Central memory CD8-positive, alpha-beta T cell (primary cell): ENCODE data around the gene EIPR1.

Experiments
- ATAC-seq: fragments of 150-1000 bp; cut with Tn5 transposase; replicated peaks from 2 replicates; pipeline ENCODE4 v1.10.0; 2022; ENCODE audit warnings: mild to moderate bottlenecking, moderate FRiP score, moderate number of reproducible peaks; ENCODE audit not compliant: poor library complexity, severe bottlenecking; ENCODE audit errors: extremely low read depth
- DNase-seq, 2 donors: peaks; one replicate each; pipeline ENCODE4 v3.0.0; 2021; ENCODE audit warnings: low spot score in 2 of 2
- H3K27ac Mint-ChIP-seq: one replicate; pipeline ENCODE4 v1.8.0; 2022; ENCODE audit warnings: low read depth, mild to moderate bottlenecking, moderate library complexity, mixed read lengths
- H3K27me3 Mint-ChIP-seq: one replicate; pipeline ENCODE4 v1.8.0; 2022; ENCODE audit warnings: mixed read lengths
- H3K36me3 Mint-ChIP-seq: one replicate; pipeline ENCODE4 v1.8.0; 2022; ENCODE audit warnings: mild to moderate bottlenecking, moderate library complexity, mixed read lengths; ENCODE audit not compliant: insufficient read depth
- H3K4me1 Mint-ChIP-seq: one replicate; pipeline ENCODE4 v1.8.0; 2022; ENCODE audit warnings: mixed read lengths
- H3K4me3 Mint-ChIP-seq: one replicate; pipeline ENCODE4 v1.8.0; 2022; ENCODE audit warnings: mild to moderate bottlenecking, moderate library complexity, mixed read lengths
- H3K9me3 Mint-ChIP-seq: one replicate; pipeline ENCODE4 v1.8.0; 2022; ENCODE audit warnings: mixed read lengths

The EIPR1 gene

DNA sequence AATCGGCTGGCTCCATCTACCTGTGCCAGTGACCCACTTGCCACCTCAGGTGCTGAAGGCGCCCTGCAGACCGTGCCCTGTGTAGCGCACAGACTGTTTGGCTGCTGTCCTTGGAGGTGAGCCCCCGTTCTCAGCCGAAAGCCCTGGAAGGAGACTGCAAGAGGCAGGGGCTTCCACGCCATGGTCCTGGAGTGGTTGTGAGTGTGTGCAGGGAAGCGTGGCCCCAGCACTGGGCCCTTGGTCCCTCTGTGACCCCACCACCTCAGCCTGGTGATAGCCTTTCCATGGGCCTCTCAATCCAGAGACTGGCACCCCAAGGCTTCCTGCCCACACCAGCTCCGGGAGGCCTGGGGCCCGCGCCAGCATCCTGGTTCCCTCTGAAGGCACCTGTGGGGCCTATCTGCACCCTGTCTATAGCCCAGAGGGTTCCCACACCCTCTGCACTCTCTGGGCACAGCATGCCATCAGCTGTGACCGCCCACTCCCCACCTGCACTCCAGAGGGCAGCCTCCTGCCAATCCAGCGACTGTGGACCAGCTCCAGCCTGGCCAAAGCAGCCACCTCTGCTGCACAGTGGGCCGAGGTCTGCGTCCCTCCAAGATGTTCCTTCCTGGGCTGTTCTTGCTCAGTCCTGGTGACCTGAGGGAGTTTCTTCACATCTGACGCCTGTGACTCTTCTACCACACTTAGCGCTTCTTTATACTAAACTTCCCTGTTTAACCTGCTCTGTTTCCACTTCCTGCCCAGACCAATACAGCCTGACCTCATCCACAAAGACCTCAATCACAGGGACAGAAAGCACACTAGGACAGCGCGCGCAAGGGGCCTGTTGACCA is 109.5 kb downstream of the EIPR1 start:
- DNase-seq = no peak
- Mint-ChIP-seq H3K36me3 (no peaks in the 10 kb centered on the region), H3K27me3 (no peaks in the 10 kb centered on the region), H3K4me3 (no peak overlapping the region), H3K27ac (no peak overlapping the region), H3K4me1 (peaks cover 14% of the 10 kb centered on the region), H3K9me3 (no peaks in the 10 kb centered on the region)
- no peak for ATAC-seq

GRCh38 chr2:3266925-3267867 is 110.4 kb downstream of the EIPR1 start:
- no peak overlapping the region for H3K27ac Mint-ChIP-seq
- H3K4me1 Mint-ChIP-seq = peaks cover 20% of the 10 kb centered on the region
- H3K27me3 Mint-ChIP-seq = no peaks in the 10 kb centered on the region
- H3K4me3 Mint-ChIP-seq = no peak overlapping the region
- DNase-seq (no peak), ATAC-seq (no peak)
- H3K36me3 Mint-ChIP-seq = peaks cover 5% of the 10 kb centered on the region
- H3K9me3 Mint-ChIP-seq = no peaks in the 10 kb centered on the region

GRCh38 chr2:3265981-3266924 is 111.4 kb downstream of the EIPR1 start:
- Mint-ChIP-seq H3K4me3 (no peak overlapping the region), H3K36me3 (peaks cover 5% of the 10 kb centered on the region), H3K27ac (no peak overlapping the region), H3K9me3 (no peaks in the 10 kb centered on the region), H3K4me1 (peaks cover 20% of the 10 kb centered on the region), H3K27me3 (no peaks in the 10 kb centered on the region)
- ATAC-seq (no peak), DNase-seq (no peak)

GRCh38 chr2:3265471-3265870 is 112.1 kb downstream of the EIPR1 start:
- ATAC-seq (no peak), DNase-seq (no peak)
- Mint-ChIP-seq H3K27ac (no peak overlapping the region), H3K27me3 (no peaks in the 10 kb centered on the region), H3K4me3 (no peak overlapping the region), H3K4me1 (peaks cover 20% of the 10 kb centered on the region), H3K9me3 (no peaks in the 10 kb centered on the region), H3K36me3 (peaks cover 5% of the 10 kb centered on the region)

DNA sequence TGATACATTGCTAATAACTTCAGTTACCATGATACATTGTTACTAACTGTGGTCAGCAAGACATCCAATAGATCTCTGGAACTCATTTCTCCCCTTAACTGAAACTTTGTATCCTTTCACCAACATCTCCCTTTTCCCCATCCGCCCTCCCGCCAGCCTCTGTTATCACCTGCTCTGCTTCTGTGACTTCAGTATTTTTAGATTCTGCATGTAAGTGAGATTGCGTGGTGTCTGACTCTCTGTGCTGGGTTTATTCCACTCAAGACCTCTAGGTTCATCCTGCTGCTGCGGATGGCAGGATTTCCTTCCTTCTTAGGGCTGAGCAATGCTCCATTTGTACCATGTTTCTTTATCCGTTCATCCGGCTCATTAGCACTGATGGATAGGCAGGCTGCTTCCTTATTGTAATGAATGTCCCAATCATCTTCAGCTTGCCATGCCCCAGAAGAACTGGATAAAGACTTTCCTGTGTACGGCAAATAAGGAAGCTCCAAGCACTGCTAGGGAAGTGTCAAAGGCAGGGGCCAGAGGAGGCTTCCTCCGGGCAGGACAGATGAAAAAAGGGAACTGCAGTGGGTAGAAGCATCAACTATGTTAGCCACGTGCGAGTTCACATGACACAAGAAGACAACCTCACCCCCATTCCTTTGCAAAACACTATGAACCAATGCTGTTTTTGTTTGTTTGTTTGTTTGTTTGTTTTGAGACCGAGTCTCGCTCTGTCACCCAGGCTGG is 113.4 kb downstream of the EIPR1 start:
- DNase-seq (no peak), ATAC-seq (no peak)
- peaks cover 5% of the 10 kb centered on the region for H3K36me3 Mint-ChIP-seq
- no peak overlapping the region for H3K4me3 Mint-ChIP-seq
- no peaks in the 10 kb centered on the region for H3K9me3 Mint-ChIP-seq
- H3K27ac Mint-ChIP-seq = no peak overlapping the region
- peaks cover 20% of the 10 kb centered on the region for H3K4me1 Mint-ChIP-seq
- no peaks in the 10 kb centered on the region for H3K27me3 Mint-ChIP-seq

GRCh38 chr2:3263487-3263886 is 114.1 kb downstream of the EIPR1 start:
- H3K9me3 Mint-ChIP-seq = no peaks in the 10 kb centered on the region
- no peak overlapping the region for H3K27ac Mint-ChIP-seq
- no peak overlapping the region for H3K4me3 Mint-ChIP-seq
- DNase-seq (no peak), ATAC-seq (no peak)
- H3K36me3 Mint-ChIP-seq = peaks cover 5% of the 10 kb centered on the region
- H3K4me1 Mint-ChIP-seq = peaks cover 20% of the 10 kb centered on the region
- H3K27me3 Mint-ChIP-seq = no peaks in the 10 kb centered on the region

- Mint-ChIP-seq H3K27me3 (no peaks in the 10 kb centered on the region), H3K27ac (peak overlapping the region; percentile 22), H3K36me3 (peaks cover 5% of the 10 kb centered on the region), H3K9me3 (no peaks in the 10 kb centered on the region), H3K4me3 (no peak overlapping the region), H3K4me1 (peaks cover 20% of the 10 kb centered on the region)
- ATAC-seq = no peak
- DNase-seq = no peak
Observed at GRCh38 chr2:3262437-3263388, 114.9 kb downstream of the EIPR1 start.

- no peak for DNase-seq
- Mint-ChIP-seq H3K27ac (no peak overlapping the region), H3K4me1 (peaks cover 18% of the 10 kb centered on the region), H3K9me3 (no peaks in the 10 kb centered on the region), H3K27me3 (no peaks in the 10 kb centered on the region), H3K4me3 (no peak overlapping the region), H3K36me3 (peaks cover 5% of the 10 kb centered on the region)
- ATAC-seq = no peak
Observed at GRCh38 chr2:3261511-3261910, 116.1 kb downstream of the EIPR1 start.

DNA sequence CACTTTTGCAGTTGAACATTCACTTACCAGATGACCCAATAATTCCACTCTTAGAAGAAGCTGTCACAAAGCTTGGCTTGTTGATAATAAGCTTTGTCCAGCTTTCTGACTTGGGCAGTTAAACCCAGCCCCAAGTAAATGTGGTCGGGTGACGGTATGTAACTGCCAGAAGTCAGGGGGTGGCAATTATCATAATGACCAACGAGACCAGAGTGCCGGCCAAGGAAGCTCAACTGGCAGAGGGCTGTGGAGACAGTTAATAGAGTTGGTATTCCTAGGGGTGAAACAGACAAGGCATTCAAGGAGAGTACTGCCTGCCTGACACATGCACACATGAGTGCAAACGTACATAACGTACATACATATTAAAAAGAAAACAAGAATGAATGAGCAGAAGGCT is 116.7 kb downstream of the EIPR1 start:
- Mint-ChIP-seq H3K4me3 (no peak overlapping the region), H3K36me3 (peaks cover 5% of the 10 kb centered on the region), H3K9me3 (no peaks in the 10 kb centered on the region), H3K27me3 (no peaks in the 10 kb centered on the region), H3K27ac (no peak overlapping the region), H3K4me1 (peaks cover 13% of the 10 kb centered on the region)
- ATAC-seq = no peak
- DNase-seq = no peak

GRCh38 chr2:3257826-3258225 is 119.8 kb downstream of the EIPR1 start:
- H3K9me3 Mint-ChIP-seq = no peaks in the 10 kb centered on the region
- H3K36me3 Mint-ChIP-seq = peaks cover 10% of the 10 kb centered on the region
- no peak overlapping the region for H3K27ac Mint-ChIP-seq
- DNase-seq (no peak), ATAC-seq (no peak)
- no peaks in the 10 kb centered on the region for H3K27me3 Mint-ChIP-seq
- H3K4me1 Mint-ChIP-seq = peaks cover 3% of the 10 kb centered on the region
- no peak overlapping the region for H3K4me3 Mint-ChIP-seq

GRCh38 chr2:3257166-3257565 is 120.5 kb downstream of the EIPR1 start:
- DNase-seq = no peak

More at GRCh38 chr2:3257166-3257565, 120.5 kb downstream of the EIPR1 start:
- Mint-ChIP-seq H3K4me3 (no peak overlapping the region), H3K27ac (no peak overlapping the region), H3K4me1 (no peaks in the 10 kb centered on the region), H3K27me3 (no peaks in the 10 kb centered on the region), H3K9me3 (no peaks in the 10 kb centered on the region), H3K36me3 (peaks cover 5% of the 10 kb centered on the region)
- no peak for ATAC-seq
